Tibial artery (tissue), 4 donors: ENCODE data around the gene MAGEB2.

Experiments used
- DNase-seq, 2 donors: peaks; one replicate each; pipeline ENCODE4 v3.0.0-alpha.2; 2019
- H3K27ac ChIP-seq, 2 donors: fragments of 200-600 bp; sonication (generic) in 1 of 2; 1 replicate in 1 of 2; 2 replicates in 1 of 2; pipeline ENCODE4 v1.5.1; 2018 to 2019; ENCODE audit warnings: mild to moderate bottlenecking in 1 of 2
- H3K27me3 ChIP-seq, 2 donors: fragments of 200-600 bp; sonication (generic) in 1 of 2; one replicate each; pipeline versions ENCODE4 v1.5.1 to v1.6.0; 2016 to 2019
- H3K36me3 ChIP-seq, 3 donors: fragments of 200-600 bp; sonication (generic) in 2 of 3; one replicate each; pipeline ENCODE4 v1.5.1; 2016 to 2019; ENCODE audit warnings: mild to moderate bottlenecking in 2 of 3
- H3K4me1 ChIP-seq, 4 donors: fragments of 200-600 bp; sonication (generic) in 2 of 4; 1 replicate in 3 of 4; 2 replicates in 1 of 4; pipeline ENCODE4 v1.5.1; 2016 to 2019
- H3K4me3 ChIP-seq, 2 donors: fragments of 200-600 bp; sonication (generic) in 1 of 2; 1 replicate in 1 of 2; 2 replicates in 1 of 2; pipeline ENCODE4 v1.5.1; 2018 to 2019; ENCODE audit warnings: mild to moderate bottlenecking in 2 of 2
- H3K9me3 ChIP-seq, 3 donors: fragments of 200-600 bp; sonication (generic) in 1 of 3; one replicate each; pipeline ENCODE4 v1.5.1; 2016 to 2019
- intact Hi-C: fragments of 100-400 bp; cut with DNase I; formaldehyde crosslinking; loops from one replicate; pipeline ENCODE4 v1.15.0; 2023; ENCODE audit warnings: low total_unique reads
- TF ChIP-seq, protein P1 (sequence below), 2 experiments: fragments of 200-600 bp in 1 of 2; fragments of 450-650 bp in 1 of 2; IDR thresholded peaks; one replicate each; pipeline ENCODE4 v1.5.1; 2017 to 2019; ENCODE audit warnings: antibody characterized with exemption in 2 of 2, mild to moderate bottlenecking in 1 of 2, moderate library complexity in 1 of 2

MAGEB2 gene

DNA sequence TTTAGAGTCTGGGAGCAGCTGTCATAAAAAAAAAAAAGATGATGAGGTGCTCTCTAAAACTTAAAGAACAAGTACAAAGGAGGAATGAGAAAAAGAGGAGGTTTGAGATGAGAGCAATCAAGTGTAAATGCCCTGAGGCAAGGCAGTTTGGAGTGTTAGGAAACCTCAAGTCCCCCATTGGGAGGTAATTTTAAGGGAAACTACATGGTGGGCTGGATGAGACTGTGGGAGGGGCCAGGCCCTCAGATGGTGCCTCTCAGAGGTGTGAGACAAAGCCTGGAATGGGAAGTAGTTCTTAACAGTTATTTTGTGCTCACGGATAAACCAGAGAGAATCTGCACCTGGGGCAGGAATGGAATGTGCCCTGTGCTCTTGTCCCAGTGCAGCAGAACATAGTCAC is 13.2 kb downstream of the MAGEB2 start:
- Histone ChIP-seq H3K9me3 (no peaks in the 10 kb centered on the region), H3K4me1 (no peaks in the 10 kb centered on the region), H3K27ac (no peak overlapping the region), H3K36me3 (no peaks in the 10 kb centered on the region), H3K27me3 (no peaks in the 10 kb centered on the region), H3K4me3 (no peak overlapping the region)
- intact Hi-C loops, result no loop called here
- TF ChIP-seq, protein P1, sequence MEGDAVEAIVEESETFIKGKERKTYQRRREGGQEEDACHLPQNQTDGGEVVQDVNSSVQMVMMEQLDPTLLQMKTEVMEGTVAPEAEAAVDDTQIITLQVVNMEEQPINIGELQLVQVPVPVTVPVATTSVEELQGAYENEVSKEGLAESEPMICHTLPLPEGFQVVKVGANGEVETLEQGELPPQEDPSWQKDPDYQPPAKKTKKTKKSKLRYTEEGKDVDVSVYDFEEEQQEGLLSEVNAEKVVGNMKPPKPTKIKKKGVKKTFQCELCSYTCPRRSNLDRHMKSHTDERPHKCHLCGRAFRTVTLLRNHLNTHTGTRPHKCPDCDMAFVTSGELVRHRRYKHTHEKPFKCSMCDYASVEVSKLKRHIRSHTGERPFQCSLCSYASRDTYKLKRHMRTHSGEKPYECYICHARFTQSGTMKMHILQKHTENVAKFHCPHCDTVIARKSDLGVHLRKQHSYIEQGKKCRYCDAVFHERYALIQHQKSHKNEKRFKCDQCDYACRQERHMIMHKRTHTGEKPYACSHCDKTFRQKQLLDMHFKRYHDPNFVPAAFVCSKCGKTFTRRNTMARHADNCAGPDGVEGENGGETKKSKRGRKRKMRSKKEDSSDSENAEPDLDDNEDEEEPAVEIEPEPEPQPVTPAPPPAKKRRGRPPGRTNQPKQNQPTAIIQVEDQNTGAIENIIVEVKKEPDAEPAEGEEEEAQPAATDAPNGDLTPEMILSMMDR (IDR thresholded peaks at IDR 0.05), result no peak
- no peak for DNase-seq

DNA sequence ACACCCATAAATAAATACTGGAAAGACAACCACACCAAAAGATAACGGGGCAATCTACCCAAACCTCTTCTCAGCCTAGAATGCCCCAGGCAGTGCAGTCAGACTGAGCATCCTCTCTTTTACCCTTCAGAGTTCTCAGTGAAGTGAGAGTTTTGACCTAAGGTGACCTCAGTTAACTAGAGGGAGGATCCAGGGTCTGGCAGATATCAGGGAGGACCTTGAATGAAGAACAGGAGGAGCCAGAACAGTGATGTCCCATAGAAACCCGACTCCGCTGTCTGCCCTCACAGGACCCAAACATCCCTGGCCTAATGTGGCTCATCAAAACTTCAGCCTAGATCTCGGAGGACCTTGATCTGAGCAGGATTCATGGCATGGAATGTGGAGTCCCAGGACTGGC is 15.0 kb downstream of the MAGEB2 start, which contains the start of gene MAGEB3:
MAGEB3 (plus strand) TSS at position 263 of the 400 bp plus-strand sequence. CDS start 5,268 bp downstream, outside the sequence.
- intact Hi-C loops, result no loop called here
- TF ChIP-seq, protein P1 (IDR thresholded peaks at IDR 0.05), result no peak
- Histone ChIP-seq H3K36me3 (no peaks in the 10 kb centered on the region), H3K27me3 (no peaks in the 10 kb centered on the region), H3K4me1 (no peaks in the 10 kb centered on the region), H3K27ac (no peak within 1 kb of the TSS), H3K9me3 (no peaks in the 10 kb centered on the region), H3K4me3 (no peak within 1 kb of the TSS)
- DNase-seq, result no peak

DNA sequence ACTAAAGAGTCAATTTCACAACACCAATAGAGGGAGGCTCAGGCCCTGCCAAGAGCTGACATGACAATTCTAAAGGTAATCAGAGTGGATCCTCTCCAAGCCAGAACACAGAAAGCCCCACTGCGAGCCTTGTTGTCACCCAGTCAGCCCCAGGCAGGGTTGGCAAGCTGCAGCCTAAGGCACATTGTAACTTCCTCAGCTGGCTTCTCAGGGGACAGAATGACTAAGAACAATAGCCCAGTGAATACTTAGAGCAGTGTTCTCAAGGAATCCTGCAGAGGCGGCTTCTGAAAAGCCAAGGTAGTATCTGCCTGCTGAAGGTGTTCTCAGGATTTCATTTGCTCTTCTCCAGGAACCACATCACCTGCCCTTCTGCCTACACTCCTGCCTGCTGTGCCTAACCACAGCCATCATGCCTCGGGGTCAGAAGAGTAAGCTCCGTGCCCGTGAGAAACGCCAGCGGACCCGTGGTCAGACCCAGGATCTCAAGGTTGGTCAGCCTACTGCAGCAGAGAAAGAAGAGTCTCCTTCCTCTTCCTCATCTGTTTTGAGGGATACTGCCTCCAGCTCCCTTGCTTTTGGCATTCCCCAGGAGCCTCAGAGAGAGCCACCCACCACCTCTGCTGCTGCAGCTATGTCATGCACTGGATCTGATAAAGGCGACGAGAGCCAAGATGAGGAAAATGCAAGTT is 26.5 kb downstream of the MAGEB2 start, which contains the start of gene MAGEB4:
MAGEB4 (plus strand) TSS at position 277 of the 692 bp plus-strand sequence; CDS start at position 413, 136 bp downstream.
- H3K36me3 ChIP-seq, result no peaks in the 10 kb centered on the region
- TF ChIP-seq, protein P1 (IDR thresholded peaks at IDR 0.05), result no peak
- intact Hi-C loops, result no loop called here
- DNase-seq, result no peak
- no peaks in the 10 kb centered on the region for H3K27me3 ChIP-seq
- no peak within 1 kb of the TSS for H3K27ac ChIP-seq
- no peak within 1 kb of the TSS for H3K4me3 ChIP-seq
- no peaks in the 10 kb centered on the region for H3K9me3 ChIP-seq
- H3K4me1 ChIP-seq, result no peaks in the 10 kb centered on the region

DNA sequence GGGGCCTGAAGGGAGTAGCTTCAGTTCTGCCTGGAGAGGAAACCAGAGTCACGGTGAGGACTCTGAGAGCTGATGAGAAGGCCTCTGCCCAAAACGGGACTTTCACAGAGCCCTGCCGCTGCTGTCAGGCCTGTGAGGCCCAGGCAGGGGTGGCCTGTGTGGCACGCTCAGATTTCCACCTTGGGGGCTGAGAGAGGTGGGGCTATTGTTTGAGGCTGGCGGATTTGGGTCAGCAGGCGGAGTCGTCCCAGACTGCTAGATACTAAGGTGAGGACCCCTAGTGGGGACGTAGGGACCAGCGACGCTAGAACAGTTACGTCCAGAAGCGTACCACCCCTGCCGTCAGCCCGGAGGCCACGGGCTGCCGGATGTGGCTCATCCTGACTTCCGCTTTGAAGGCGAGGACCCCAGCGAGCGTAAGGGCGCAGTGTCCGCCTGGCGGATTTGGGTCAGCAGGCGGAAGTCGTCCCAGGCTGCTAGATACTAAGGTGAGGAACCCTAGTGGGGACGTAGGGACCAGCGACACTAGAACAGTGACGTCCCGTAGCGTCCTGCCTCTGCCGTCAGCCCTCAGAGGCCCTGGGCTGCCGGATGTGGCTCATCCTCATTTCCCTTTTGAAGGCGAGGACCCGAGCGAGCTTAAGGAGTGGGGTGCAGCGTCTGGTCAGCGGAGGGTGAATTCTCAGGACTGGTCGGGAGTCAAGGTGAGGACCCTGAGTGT is 31.6 kb downstream of the MAGEB2 start, which contains the start of gene MAGEB1:
MAGEB1 (plus strand) TSS at position 378 of the 721 bp plus-strand sequence. CDS start 3,348 bp downstream, outside the sequence.
- Histone ChIP-seq H3K27ac (no peak within 1 kb of the TSS), H3K4me1 (no peaks in the 10 kb centered on the region), H3K4me3 (no peak within 1 kb of the TSS), H3K27me3 (no peaks in the 10 kb centered on the region), H3K36me3 (no peaks in the 10 kb centered on the region), H3K9me3 (no peaks in the 10 kb centered on the region)
- no peak for DNase-seq
- TF ChIP-seq, protein P1 (IDR thresholded peaks at IDR 0.05), result no peak
- intact Hi-C loops, result no loop called here

- intact Hi-C loops, result no loop called here
- Histone ChIP-seq H3K4me1 (no peaks in the 10 kb centered on the region), H3K9me3 (no peaks in the 10 kb centered on the region), H3K36me3 (no peaks in the 10 kb centered on the region), H3K4me3 (no peak overlapping the region), H3K27ac (no peak overlapping the region), H3K27me3 (no peaks in the 10 kb centered on the region)
- TF ChIP-seq, protein P1 (IDR thresholded peaks at IDR 0.05), result no peak
- no peak for DNase-seq
Observed at GRCh38 chrX:30248854-30249253, 33.5 kb downstream of the MAGEB2 start.
